ENCODE measurements around the gene RCBTB1.

DNA sequence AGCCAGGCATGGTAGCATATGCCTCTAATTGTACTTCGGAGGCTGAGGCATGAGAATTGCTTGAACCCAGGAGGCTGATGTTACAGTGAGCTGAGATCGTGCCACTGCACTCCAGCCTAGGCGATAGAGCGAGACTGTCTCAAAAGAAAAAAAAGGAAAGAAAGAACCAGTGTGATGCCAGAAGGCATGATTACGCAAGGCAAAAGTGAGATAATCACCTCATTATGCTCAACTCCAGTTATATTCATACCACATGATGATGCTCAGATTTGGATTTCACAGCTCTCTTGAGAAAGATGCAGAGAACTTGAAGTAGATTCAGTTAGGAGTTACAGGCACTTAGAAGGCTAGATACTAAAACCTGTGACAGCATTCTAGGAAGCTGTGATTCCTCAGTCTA lies 21.8 kb downstream of the RCBTB1 start:
- TF ChIP-seq EZH2 (IDR thresholded peaks at IDR 0.05; ENCODE audit: borderline replicate concordance, low read depth, low read length, severe bottlenecking) (no peak), FOS (IDR thresholded peaks at IDR 0.05; ENCODE audit: borderline replicate concordance, insufficient read depth, low read length) (no peak)
